Activated T-cell treated with anti-CD3 and anti-CD28 coated beads, Interleukin-2, amount 50 U/mL, for 72 hours (primary cell): ENCODE measurements around the gene EFCC1. TPM values are rescaled to one million over a fixed set of nuclear protein-coding genes. Genes with fewer than 3 reads are reported as not detected.

ENCODE experiments used
- ATAC-seq, 2 donors: fragments of 150-1000 bp; cut with Tn5 transposase; replicated peaks in 1 of 2; 2 replicates each; pipeline ENCODE4 v1.10.0; 2021; ENCODE audit warnings: moderate library complexity in 2 of 2, mild to moderate bottlenecking in 1 of 2
- DNase-seq, 2 donors: peaks; one replicate each; pipeline ENCODE4 v3.0.0; 2021 to 2022; ENCODE audit warnings: mixed read lengths in 1 of 2
- H3K27ac Mint-ChIP-seq: one replicate; pipeline ENCODE4 v1.8.0; 2022; ENCODE audit warnings: mild to moderate bottlenecking, moderate library complexity, mixed read lengths
- H3K27me3 Mint-ChIP-seq: one replicate; pipeline ENCODE4 v1.8.0; 2022; ENCODE audit warnings: low read depth, mixed read lengths
- H3K36me3 Mint-ChIP-seq, 2 donors: one replicate each; pipeline ENCODE4 v1.8.0; 2022; ENCODE audit warnings: mixed read lengths in 2 of 2, mild to moderate bottlenecking in 1 of 2; ENCODE audit not compliant: insufficient read depth in 2 of 2
- H3K4me1 Mint-ChIP-seq: one replicate; pipeline ENCODE4 v1.8.0; 2022; ENCODE audit warnings: low read depth, mixed read lengths
- H3K4me3 Mint-ChIP-seq, 2 donors: one replicate each; pipeline ENCODE4 v1.8.0; 2022; ENCODE audit warnings: mild to moderate bottlenecking in 2 of 2, mixed read lengths in 2 of 2, moderate library complexity in 2 of 2
- H3K9me3 Mint-ChIP-seq, 2 donors: one replicate each; pipeline ENCODE4 v1.8.0; 2022; ENCODE audit warnings: mixed read lengths in 2 of 2
- total RNA-seq, 2 donors: library from RNA; stranded (reverse); gene quantifications; one replicate each; pipeline ENCODE4 v1.2.3, GENCODE V29; 2022

The EFCC1 gene
- total RNA-seq, 2 donors from 2014 or later, result 0.26 to 0.42 TPM

- H3K4me3 Mint-ChIP-seq, result no peak overlapping the region
- no peaks in the 10 kb centered on the region for H3K9me3 Mint-ChIP-seq
- DNase-seq (no peak), ATAC-seq (no peak)
- no peak overlapping the region for H3K27ac Mint-ChIP-seq
- H3K36me3 Mint-ChIP-seq, result no peaks in the 10 kb centered on the region
- peaks cover 11% of the 10 kb centered on the region for H3K4me1 Mint-ChIP-seq
- no peaks in the 10 kb centered on the region for H3K27me3 Mint-ChIP-seq
Observed at GRCh38 chr3:129023909-129024308, 22.8 kb downstream of the EFCC1 start.

GRCh38 chr3:129025108-129025507 is 24.0 kb downstream of the EFCC1 start:
- peaks cover 11% of the 10 kb centered on the region for H3K4me1 Mint-ChIP-seq
- H3K36me3 Mint-ChIP-seq, result no peaks in the 10 kb centered on the region
- H3K9me3 Mint-ChIP-seq, result no peaks in the 10 kb centered on the region
- H3K27me3 Mint-ChIP-seq, result no peaks in the 10 kb centered on the region
- DNase-seq (no peak), ATAC-seq (no peak)
- H3K4me3 Mint-ChIP-seq, result peak overlapping the region in 1 of 2 donors; percentile 3
- H3K27ac Mint-ChIP-seq, result no peak overlapping the region

- Mint-ChIP-seq H3K4me3 (peak overlapping the region; percentile 83 to 84), H3K27me3 (no peaks in the 10 kb centered on the region), H3K9me3 (no peaks in the 10 kb centered on the region), H3K4me1 (peaks cover 11% of the 10 kb centered on the region), H3K36me3 (no peaks in the 10 kb centered on the region), H3K27ac (no peak overlapping the region)
- ATAC-seq (no peak), DNase-seq (no peak)
Observed at GRCh38 chr3:129025691-129026435, 24.8 kb downstream of the EFCC1 start.

GRCh38 chr3:129026728-129027543 is 25.8 kb downstream of the EFCC1 start:
- Mint-ChIP-seq H3K4me1 (peaks cover 11% of the 10 kb centered on the region), H3K27me3 (no peaks in the 10 kb centered on the region), H3K27ac (peak overlapping the region; percentile 66), H3K36me3 (no peaks in the 10 kb centered on the region), H3K9me3 (no peaks in the 10 kb centered on the region), H3K4me3 (peak overlapping the region; percentile 83 to 84)
- peak; percentile 99 for ATAC-seq
- peak; percentile 94 to 95 for DNase-seq

GRCh38 chr3:129027544-129027880 is 26.4 kb downstream of the EFCC1 start:
- Mint-ChIP-seq H3K4me3 (peak overlapping the region; percentile 83 to 84), H3K27me3 (no peaks in the 10 kb centered on the region), H3K4me1 (peaks cover 11% of the 10 kb centered on the region), H3K9me3 (no peaks in the 10 kb centered on the region), H3K36me3 (no peaks in the 10 kb centered on the region), H3K27ac (no peak overlapping the region)
- ATAC-seq (no peak), DNase-seq (no peak)

- Mint-ChIP-seq H3K9me3 (no peaks in the 10 kb centered on the region), H3K4me1 (peaks cover 11% of the 10 kb centered on the region), H3K36me3 (no peaks in the 10 kb centered on the region), H3K27ac (no peak overlapping the region), H3K4me3 (no peak overlapping the region), H3K27me3 (no peaks in the 10 kb centered on the region)
- DNase-seq, result no peak
- no peak for ATAC-seq
Observed at GRCh38 chr3:129028866-129029265, 27.8 kb downstream of the EFCC1 start.

- no peaks in the 10 kb centered on the region for H3K9me3 Mint-ChIP-seq
- H3K36me3 Mint-ChIP-seq, result no peaks in the 10 kb centered on the region
- no peaks in the 10 kb centered on the region for H3K27me3 Mint-ChIP-seq
- ATAC-seq (no peak), DNase-seq (no peak)
- H3K4me1 Mint-ChIP-seq, result peaks cover 11% of the 10 kb centered on the region
- no peak overlapping the region for H3K27ac Mint-ChIP-seq
- H3K4me3 Mint-ChIP-seq, result no peak overlapping the region
Observed at GRCh38 chr3:129030611-129031010, 29.5 kb downstream of the EFCC1 start.

- DNase-seq (no peak), ATAC-seq (no peak)
- H3K36me3 Mint-ChIP-seq, result no peaks in the 10 kb centered on the region
- H3K9me3 Mint-ChIP-seq, result no peaks in the 10 kb centered on the region
- peaks cover 4% of the 10 kb centered on the region for H3K4me1 Mint-ChIP-seq
- no peaks in the 10 kb centered on the region for H3K27me3 Mint-ChIP-seq
- no peak overlapping the region for H3K27ac Mint-ChIP-seq
- no peak overlapping the region for H3K4me3 Mint-ChIP-seq
Observed at GRCh38 chr3:129031476-129032215, 30.5 kb downstream of the EFCC1 start.

- no peaks in the 10 kb centered on the region for H3K27me3 Mint-ChIP-seq
- H3K27ac Mint-ChIP-seq, result no peak overlapping the region
- H3K36me3 Mint-ChIP-seq, result no peaks in the 10 kb centered on the region
- H3K4me1 Mint-ChIP-seq, result no peaks in the 10 kb centered on the region
- ATAC-seq (no peak), DNase-seq (no peak)
- H3K9me3 Mint-ChIP-seq, result no peaks in the 10 kb centered on the region
- no peak overlapping the region for H3K4me3 Mint-ChIP-seq
Observed at GRCh38 chr3:129032716-129033115, 31.6 kb downstream of the EFCC1 start.

- Mint-ChIP-seq H3K27ac (no peak overlapping the region), H3K9me3 (no peaks in the 10 kb centered on the region), H3K4me1 (no peaks in the 10 kb centered on the region), H3K4me3 (no peak overlapping the region), H3K36me3 (no peaks in the 10 kb centered on the region), H3K27me3 (no peaks in the 10 kb centered on the region)
- DNase-seq, result no peak
- ATAC-seq, result no peak
Observed at GRCh38 chr3:129033151-129033550, 32.0 kb downstream of the EFCC1 start.

- H3K27me3 Mint-ChIP-seq, result peaks cover under 1% of the 10 kb centered on the region
- no peak for ATAC-seq
- no peak for DNase-seq
- no peak overlapping the region for H3K27ac Mint-ChIP-seq
- H3K9me3 Mint-ChIP-seq, result no peaks in the 10 kb centered on the region
- H3K36me3 Mint-ChIP-seq, result no peaks in the 10 kb centered on the region
- no peaks in the 10 kb centered on the region for H3K4me1 Mint-ChIP-seq
- no peak overlapping the region for H3K4me3 Mint-ChIP-seq
Observed at GRCh38 chr3:129033633-129034321, 32.7 kb downstream of the EFCC1 start.

- H3K4me1 Mint-ChIP-seq, result no peaks in the 10 kb centered on the region
- peaks cover 6% of the 10 kb centered on the region for H3K27me3 Mint-ChIP-seq
- no peak overlapping the region for H3K4me3 Mint-ChIP-seq
- no peak overlapping the region for H3K27ac Mint-ChIP-seq
- H3K36me3 Mint-ChIP-seq, result no peaks in the 10 kb centered on the region
- ATAC-seq (peak in 1 of 2 donors; percentile 36), DNase-seq (no peak)
- no peaks in the 10 kb centered on the region for H3K9me3 Mint-ChIP-seq
Observed at GRCh38 chr3:129034642-129035041, 33.5 kb downstream of the EFCC1 start.
